Gastrocnemius medialis (tissue), 4 donors: ENCODE measurements around the gene PCID2. TPM values are rescaled to one million over a fixed set of nuclear protein-coding genes. Genes with fewer than 3 reads are reported as not detected.

Experiments used
- ATAC-seq, 2 donors: fragments of 150-250 bp; one replicate each; pipeline ENCODE4 v1.9.1; 2016
- DNase-seq, 2 donors: peaks; one replicate each; pipeline ENCODE4 v3.0.0-alpha.2; 2019
- H3K27ac ChIP-seq, 4 donors: fragments of 200-600 bp; sonication (generic); 1 replicate in 1 of 4; 2 replicates in 3 of 4; pipeline ENCODE4 v1.5.1; 2016 to 2018; ENCODE audit warnings: mild to moderate bottlenecking in 2 of 4, moderate library complexity in 1 of 4
- H3K27me3 ChIP-seq, 3 donors: fragments of 200-600 bp; sonication (generic) in 2 of 3; 1 replicate in 1 of 3; 2 replicates in 2 of 3; pipeline versions ENCODE4 v1.5.1 to v1.6.0; 2016 to 2019; ENCODE audit warnings: mild to moderate bottlenecking in 1 of 3, moderate library complexity in 1 of 3
- H3K36me3 ChIP-seq, 2 donors: fragments of 200-600 bp; sonication (generic) in 1 of 2; one replicate each; pipeline ENCODE4 v1.5.1; 2017 to 2018
- H3K4me1 ChIP-seq, 2 donors: fragments of 200-600 bp; sonication (generic) in 1 of 2; one replicate each; pipeline ENCODE4 v1.5.1; 2016 to 2017; ENCODE audit warnings: mild to moderate bottlenecking in 2 of 2
- H3K4me3 ChIP-seq, 4 donors: fragments of 200-600 bp; sonication (generic) in 3 of 4; 1 replicate in 1 of 4; 2 replicates in 3 of 4; pipeline ENCODE4 v1.5.1; 2016 to 2019; ENCODE audit warnings: mild to moderate bottlenecking in 2 of 4
- H3K9me3 ChIP-seq, 3 donors: fragments of 200-600 bp; sonication (generic) in 2 of 3; 1 replicate in 1 of 3; 2 replicates in 2 of 3; pipeline ENCODE4 v1.5.1; 2016 to 2019
- CTCF ChIP-seq, 5 experiments: fragments of 450-650 bp in 3 of 5; fragments of 200-600 bp in 2 of 5; sonication (generic) in 2 of 5; IDR thresholded peaks in 4 of 5; conservative IDR thresholded peaks in 1 of 5; 1 replicate in 4 of 5; 2 replicates in 1 of 5; pipeline ENCODE4 v1.5.1; 2016 to 2019; ENCODE audit warnings: antibody characterized with exemption in 5 of 5, mild to moderate bottlenecking in 3 of 5, moderate library complexity in 3 of 5
- POLR2A ChIP-seq, 2 donors: fragments of 450-650 bp; IDR thresholded peaks; one replicate each; pipeline ENCODE4 v1.6.1; 2017; ENCODE audit warnings: antibody characterized with exemption in 2 of 2, mild to moderate bottlenecking in 2 of 2, moderate library complexity in 2 of 2
- in situ Hi-C, 4 donors: fragments of 200-750 bp; cut with MboI; loops; one replicate each; pipeline versions ENCODE4 v1.15.0 to v1.8.0; 2017; ENCODE audit warnings: low sequenced_read_pairs in 4 of 4
- intact Hi-C: fragments of 100-400 bp; cut with DNase I; formaldehyde crosslinking; loops from one replicate; pipeline ENCODE4 v1.15.1; 2023; ENCODE audit warnings: low total_unique reads
- total RNA-seq, 4 donors: library from RNA; depleted of rRNA; stranded (reverse); fragments of >200 nt; gene quantifications; one replicate each; pipeline versions ENCODE4 v1.1.0 to v1.2.3, GENCODE V29; 2016

The PCID2 gene
- total RNA-seq, 4 donors from 2014 or later: 26.4 to 45.6 (median 28.0) TPM

- ATAC-seq (no peak), DNase-seq (no peak)
- no peak for TF ChIP-seq POLR2A (IDR thresholded peaks at IDR 0.05)
- TF ChIP-seq CTCF (IDR thresholded peaks at IDR 0.05 in 4 of 5, conservative IDR thresholded peaks at IDR 0.05 in 1 of 5): no peak
- Histone ChIP-seq H3K4me1 (no peaks in the 10 kb centered on the region), H3K36me3 (peaks cover 0 to 50% of the 10 kb centered on the region in 2 donors), H3K27ac (no peak overlapping the region), H3K9me3 (no peaks in the 10 kb centered on the region), H3K4me3 (no peak overlapping the region), H3K27me3 (no peaks in the 10 kb centered on the region)
- intact Hi-C loops (no loop called here), in situ Hi-C loops (no loop called here)
Observed at GRCh38 chr13:113171250-113172125, 37.0 kb downstream of the PCID2 start.

GRCh38 chr13:113170511-113170910 lies 38.0 kb downstream of the PCID2 start:
- no peak overlapping the region for H3K27ac ChIP-seq

GRCh38 chr13:113169277-113170272 lies 38.9 kb downstream of the PCID2 start:
- ATAC-seq (no peak), DNase-seq (no peak)
- no peaks in the 10 kb centered on the region for H3K4me1 ChIP-seq
- intact Hi-C loops: no loop called here
- in situ Hi-C loops: no loop called here
- no peaks in the 10 kb centered on the region for H3K9me3 ChIP-seq
- no peak for TF ChIP-seq POLR2A (IDR thresholded peaks at IDR 0.05)
- TF ChIP-seq CTCF (IDR thresholded peaks at IDR 0.05 in 4 of 5, conservative IDR thresholded peaks at IDR 0.05 in 1 of 5): no peak
- no peak overlapping the region for H3K4me3 ChIP-seq
- H3K27me3 ChIP-seq: peaks cover 0 to 3% (median 0%) of the 10 kb centered on the region in 3 donors
- H3K36me3 ChIP-seq: peaks cover 0 to 31% of the 10 kb centered on the region in 2 donors
- H3K27ac ChIP-seq: no peak overlapping the region

More at GRCh38 chr13:113170511-113170910, 38.0 kb downstream of the PCID2 start:
- in situ Hi-C loops: no loop called here
- no peaks in the 10 kb centered on the region for H3K9me3 ChIP-seq
- DNase-seq: no peak
- peaks cover 0 to 41% of the 10 kb centered on the region in 2 donors for H3K36me3 ChIP-seq
- no peak for TF ChIP-seq POLR2A (IDR thresholded peaks at IDR 0.05)
- TF ChIP-seq CTCF (IDR thresholded peaks at IDR 0.05 in 4 of 5, conservative IDR thresholded peaks at IDR 0.05 in 1 of 5): no peak
- no peak overlapping the region for H3K4me3 ChIP-seq
- H3K27me3 ChIP-seq: no peaks in the 10 kb centered on the region
- intact Hi-C loops: no loop called here
- ATAC-seq: no peak
- no peaks in the 10 kb centered on the region for H3K4me1 ChIP-seq

GRCh38 chr13:113168211-113168610 lies 40.3 kb downstream of the PCID2 start:
- Histone ChIP-seq H3K36me3 (peaks cover 0 to 29% of the 10 kb centered on the region in 2 donors), H3K27me3 (peaks cover 5 to 16% (median 6%) of the 10 kb centered on the region in 3 donors), H3K27ac (no peak overlapping the region), H3K4me1 (no peaks in the 10 kb centered on the region), H3K9me3 (no peaks in the 10 kb centered on the region), H3K4me3 (no peak overlapping the region)
- TF ChIP-seq POLR2A (IDR thresholded peaks at IDR 0.05) (no peak), CTCF (IDR thresholded peaks at IDR 0.05 in 4 of 5, conservative IDR thresholded peaks at IDR 0.05 in 1 of 5) (no peak)
- ATAC-seq (no peak), DNase-seq (no peak)
- intact Hi-C loops: no loop called here
- in situ Hi-C loops: no loop called here
